ENCODE measurements around the gene GAL3ST1. TPM values are rescaled to one million over a fixed set of nuclear protein-coding genes. Genes with fewer than 3 reads are reported as not detected.

GAL3ST1 gene
- total RNA-seq, 5 donors from 2014 or later (not counting 1 experiment from before 2014, with no cell fraction given): 1.1 to 1.5 (median 1.5) TPM; not detected in 2

DNA sequence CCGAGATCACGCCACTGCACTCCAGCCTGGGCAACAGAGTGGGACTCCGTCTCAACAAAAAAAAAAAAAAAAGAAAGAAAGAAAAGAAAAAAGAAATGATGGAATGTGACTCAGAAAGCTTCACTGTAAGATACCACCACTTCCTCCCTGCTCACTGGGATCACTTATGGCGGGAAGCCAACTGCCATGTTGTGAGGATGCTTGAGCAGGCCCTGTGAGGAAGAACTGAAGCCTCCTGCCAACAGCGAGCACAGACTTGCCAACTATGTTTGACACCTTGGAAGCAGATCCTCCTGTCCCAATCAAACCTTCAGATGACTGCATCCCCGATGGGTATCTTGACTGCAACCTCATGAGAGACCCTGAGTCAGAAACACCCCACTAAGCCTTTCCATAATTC, 36.2 kb downstream of the GAL3ST1 start:
- DNase-seq: no peak
- no peak overlapping the region for H3K27ac Mint-ChIP-seq
- Histone ChIP-seq H3K4me3 (ENCODE audit: control insufficient read depth in 1 of 2, extremely low read depth in 1 of 2, low read length in 1 of 2) (no peak overlapping the region), H3K9me3 (no peaks in the 10 kb centered on the region), H3K4me1 (ENCODE audit: control insufficient read depth in 1 of 2, extremely low read depth in 1 of 2, insufficient read depth in 2 of 2, low read length in 2 of 2) (peaks cover 0 to 6% of the 10 kb centered on the region in 2 experiments), H3K27ac (ENCODE audit: low read length) (no peak overlapping the region), H3K36me3 (ENCODE audit: control insufficient read depth in 2 of 2, extremely low read depth in 1 of 2, insufficient read depth in 1 of 2, low read length in 1 of 2) (no peaks in the 10 kb centered on the region), H3K27me3 (replicated peaks in 1 of 2; ENCODE audit: control insufficient read depth in 2 of 2, extremely low read depth in 1 of 2, insufficient read depth in 2 of 2, low read length in 1 of 2) (peaks cover 8 to 40% of the 10 kb centered on the region in 2 experiments)
- ChIA-PET POLR2A (no interaction called here), CTCF (interaction anchor here in 1 of 2 donors (0.6 kb wide), 1 partner anchor 569 kb away, joined by 3 read pairs; no protein-coding TSS in a partner anchor)
- 81% methylated on average over 2 of the region's 6 CpGs for WGBS (ENCODE audit: insufficient coverage)
- H3K4me1 Mint-ChIP-seq: peaks cover 0 to 7% (median 6%) of the 10 kb centered on the region in 3 donors
- H3K4me3 Mint-ChIP-seq: no peak overlapping the region
- no peak for ATAC-seq (replicated peaks in 1 of 4)
- H3K36me3 Mint-ChIP-seq: no peaks in the 10 kb centered on the region
- no peaks in the 10 kb centered on the region for H3K9me3 Mint-ChIP-seq
- peaks cover 17 to 28% of the 10 kb centered on the region in 2 donors for H3K27me3 Mint-ChIP-seq

- H3K36me3 Mint-ChIP-seq: no peaks in the 10 kb centered on the region
- H3K9me3 ChIP-seq: no peaks in the 10 kb centered on the region
- WGBS (ENCODE audit: insufficient coverage): 84% methylated on average over 5 of the region's 9 CpGs
- H3K4me1 ChIP-seq (ENCODE audit: control insufficient read depth in 1 of 2, extremely low read depth in 1 of 2, insufficient read depth in 2 of 2, low read length in 2 of 2): peaks cover 0 to 5% of the 10 kb centered on the region in 2 experiments
- H3K4me3 Mint-ChIP-seq: no peak overlapping the region
- POLR2A ChIA-PET: no interaction called here
- no peak overlapping the region for H3K27ac ChIP-seq (ENCODE audit: low read length)
- H3K27ac Mint-ChIP-seq: no peak overlapping the region
- no peak overlapping the region for H3K4me3 ChIP-seq (ENCODE audit: control insufficient read depth in 1 of 2, extremely low read depth in 1 of 2, low read length in 1 of 2)
- H3K4me1 Mint-ChIP-seq: peaks cover 0 to 3% (median 1%) of the 10 kb centered on the region in 3 donors
- ATAC-seq (replicated peaks in 1 of 4): no peak
- H3K36me3 ChIP-seq (ENCODE audit: control insufficient read depth in 2 of 2, extremely low read depth in 1 of 2, insufficient read depth in 1 of 2, low read length in 1 of 2): no peaks in the 10 kb centered on the region
- DNase-seq: no peak
- H3K27me3 Mint-ChIP-seq: peaks cover 9 to 22% of the 10 kb centered on the region in 2 donors
- no peaks in the 10 kb centered on the region for H3K9me3 Mint-ChIP-seq
- peaks cover 5 to 36% of the 10 kb centered on the region in 2 experiments for H3K27me3 ChIP-seq (replicated peaks in 1 of 2; ENCODE audit: control insufficient read depth in 2 of 2, extremely low read depth in 1 of 2, insufficient read depth in 2 of 2, low read length in 1 of 2)
- CTCF ChIA-PET: no interaction called here
Observed at GRCh38 chr22:30537083-30537731, 37.3 kb downstream of the GAL3ST1 start.

- Histone ChIP-seq H3K4me1 (ENCODE audit: control insufficient read depth in 1 of 2, extremely low read depth in 1 of 2, insufficient read depth in 2 of 2, low read length in 2 of 2) (no peaks in the 10 kb centered on the region), H3K9me3 (no peaks in the 10 kb centered on the region), H3K36me3 (ENCODE audit: control insufficient read depth in 2 of 2, extremely low read depth in 1 of 2, insufficient read depth in 1 of 2, low read length in 1 of 2) (no peaks in the 10 kb centered on the region), H3K27ac (ENCODE audit: low read length) (no peak overlapping the region), H3K4me3 (ENCODE audit: control insufficient read depth in 1 of 2, extremely low read depth in 1 of 2, low read length in 1 of 2) (no peak overlapping the region), H3K27me3 (replicated peaks in 1 of 2; ENCODE audit: control insufficient read depth in 2 of 2, extremely low read depth in 1 of 2, insufficient read depth in 2 of 2, low read length in 1 of 2) (peaks cover 2 to 24% of the 10 kb centered on the region in 2 experiments)
- ATAC-seq (replicated peaks in 1 of 4) (no peak), DNase-seq (no peak)
- no peaks in the 10 kb centered on the region for H3K36me3 Mint-ChIP-seq
- no peaks in the 10 kb centered on the region for H3K9me3 Mint-ChIP-seq
- no peak overlapping the region for H3K4me3 Mint-ChIP-seq
- H3K27ac Mint-ChIP-seq: no peak overlapping the region
- ChIA-PET POLR2A (no interaction called here), CTCF (no interaction called here)
- peaks cover 0 to 2% (median 0%) of the 10 kb centered on the region in 3 donors for H3K4me1 Mint-ChIP-seq
- WGBS (ENCODE audit: insufficient coverage): 90% methylated on average over 4 of the region's 4 CpGs
- peaks cover 9 to 12% of the 10 kb centered on the region in 2 donors for H3K27me3 Mint-ChIP-seq
Observed at GRCh38 chr22:30535182-30535581, 39.3 kb downstream of the GAL3ST1 start.

DNA sequence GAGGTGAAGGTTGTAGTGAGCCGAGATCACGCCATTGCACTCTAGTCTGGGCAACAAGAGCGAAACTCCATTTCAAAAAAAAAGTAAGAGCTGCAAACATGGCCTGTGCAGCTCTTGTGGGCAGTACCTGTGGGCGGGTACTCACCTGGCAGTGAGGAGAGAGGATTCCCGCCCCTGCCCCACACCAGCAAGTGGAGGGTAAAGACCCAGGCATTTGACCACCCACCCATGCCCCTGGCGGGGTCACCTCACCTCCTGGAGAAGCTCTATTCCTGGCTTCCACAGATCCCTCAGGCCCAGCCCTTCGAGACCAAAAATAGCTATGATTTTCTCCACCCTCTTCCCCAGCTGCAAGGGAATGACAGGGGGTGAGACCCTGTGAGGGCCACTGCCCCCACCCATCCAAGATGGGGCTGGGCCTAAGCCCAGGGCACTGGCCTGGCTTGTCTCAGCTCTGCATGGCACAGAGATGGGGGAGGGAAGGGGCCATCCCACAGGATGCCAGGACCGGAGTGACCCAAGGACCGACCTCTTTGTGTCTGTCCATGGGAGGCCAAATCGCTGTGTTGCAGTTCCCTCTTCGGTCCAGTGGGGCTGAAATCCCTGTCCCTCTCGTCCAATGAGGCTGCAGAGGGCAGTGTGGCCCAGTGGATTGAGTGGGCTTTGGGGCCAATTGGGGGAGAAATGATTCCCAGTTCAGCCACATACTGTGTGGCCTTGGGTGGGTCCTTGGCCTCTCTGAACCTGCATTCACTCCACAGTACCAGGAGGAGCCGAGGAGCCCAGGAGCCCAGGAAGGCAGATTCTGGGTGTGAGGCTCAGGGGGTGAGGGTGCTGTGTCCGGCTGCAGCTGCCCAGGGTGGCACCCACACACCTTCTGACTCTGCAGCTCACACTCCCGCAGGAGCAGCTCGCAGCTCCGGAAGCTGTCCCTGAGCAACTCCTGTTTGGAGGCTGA, 42.5 kb downstream of the GAL3ST1 start:
- CTCF ChIA-PET: no interaction called here
- no peak for DNase-seq
- Mint-ChIP-seq H3K4me3 (no peak overlapping the region), H3K27ac (no peak overlapping the region), H3K36me3 (no peaks in the 10 kb centered on the region), H3K9me3 (no peaks in the 10 kb centered on the region), H3K4me1 (peaks cover 0 to 2% (median 0%) of the 10 kb centered on the region in 3 donors), H3K27me3 (peaks cover 4 to 7% of the 10 kb centered on the region in 2 donors)
- Histone ChIP-seq H3K36me3 (ENCODE audit: control insufficient read depth in 2 of 2, extremely low read depth in 1 of 2, insufficient read depth in 1 of 2, low read length in 1 of 2) (no peaks in the 10 kb centered on the region), H3K4me1 (ENCODE audit: control insufficient read depth in 1 of 2, extremely low read depth in 1 of 2, insufficient read depth in 2 of 2, low read length in 2 of 2) (no peaks in the 10 kb centered on the region), H3K4me3 (ENCODE audit: control insufficient read depth in 1 of 2, extremely low read depth in 1 of 2, low read length in 1 of 2) (no peak overlapping the region), H3K9me3 (no peaks in the 10 kb centered on the region), H3K27ac (ENCODE audit: low read length) (no peak overlapping the region), H3K27me3 (replicated peaks in 1 of 2; ENCODE audit: control insufficient read depth in 2 of 2, extremely low read depth in 1 of 2, insufficient read depth in 2 of 2, low read length in 1 of 2) (peaks cover 0 to 20% of the 10 kb centered on the region in 2 experiments)
- no peak for ATAC-seq (replicated peaks in 1 of 4)
- 87% methylated on average over 9 of the region's 17 CpGs for WGBS (ENCODE audit: insufficient coverage)
- POLR2A ChIA-PET: interaction anchor here in 1 of 2 donors (0.5 kb wide), 1 partner anchor 206 kb away, joined by 6 read pairs; no protein-coding TSS in a partner anchor

GRCh38 chr22:30526656-30527055, 47.8 kb downstream of the GAL3ST1 start:
- Histone ChIP-seq H3K36me3 (ENCODE audit: control insufficient read depth in 2 of 2, extremely low read depth in 1 of 2, insufficient read depth in 1 of 2, low read length in 1 of 2) (no peaks in the 10 kb centered on the region), H3K9me3 (no peaks in the 10 kb centered on the region), H3K27me3 (replicated peaks in 1 of 2; ENCODE audit: control insufficient read depth in 2 of 2, extremely low read depth in 1 of 2, insufficient read depth in 2 of 2, low read length in 1 of 2) (peaks cover 0 to 38% of the 10 kb centered on the region in 2 experiments), H3K4me1 (ENCODE audit: control insufficient read depth in 1 of 2, extremely low read depth in 1 of 2, insufficient read depth in 2 of 2, low read length in 2 of 2) (no peaks in the 10 kb centered on the region), H3K27ac (ENCODE audit: low read length) (no peak overlapping the region), H3K4me3 (ENCODE audit: control insufficient read depth in 1 of 2, extremely low read depth in 1 of 2, low read length in 1 of 2) (no peak overlapping the region)
- H3K27ac Mint-ChIP-seq: no peak overlapping the region
- no peak for ATAC-seq (replicated peaks in 1 of 4)
- no CpG with 5 or more reads among the region's 4 CpGs for WGBS (ENCODE audit: insufficient coverage)
- ChIA-PET CTCF (no interaction called here), POLR2A (no interaction called here)
- no peaks in the 10 kb centered on the region for H3K9me3 Mint-ChIP-seq
- H3K4me3 Mint-ChIP-seq: no peak overlapping the region
- H3K36me3 Mint-ChIP-seq: no peaks in the 10 kb centered on the region
- peaks cover 9 to 12% of the 10 kb centered on the region in 2 donors for H3K27me3 Mint-ChIP-seq
- DNase-seq: no peak
- H3K4me1 Mint-ChIP-seq: no peaks in the 10 kb centered on the region

- H3K27me3 Mint-ChIP-seq: peaks cover 9% of the 10 kb centered on the region in 2 donors
- H3K36me3 ChIP-seq (ENCODE audit: control insufficient read depth in 2 of 2, extremely low read depth in 1 of 2, insufficient read depth in 1 of 2, low read length in 1 of 2): no peaks in the 10 kb centered on the region
- H3K27me3 ChIP-seq (replicated peaks in 1 of 2; ENCODE audit: control insufficient read depth in 2 of 2, extremely low read depth in 1 of 2, insufficient read depth in 2 of 2, low read length in 1 of 2): peaks cover 0 to 40% of the 10 kb centered on the region in 2 experiments
- H3K9me3 Mint-ChIP-seq: no peaks in the 10 kb centered on the region
- no peaks in the 10 kb centered on the region for H3K4me1 Mint-ChIP-seq
- H3K4me1 ChIP-seq (ENCODE audit: control insufficient read depth in 1 of 2, extremely low read depth in 1 of 2, insufficient read depth in 2 of 2, low read length in 2 of 2): no peaks in the 10 kb centered on the region
- ATAC-seq (replicated peaks in 1 of 4) (no peak), DNase-seq (no peak)
- H3K27ac Mint-ChIP-seq: no peak overlapping the region
- no peak overlapping the region for H3K4me3 ChIP-seq (ENCODE audit: control insufficient read depth in 1 of 2, extremely low read depth in 1 of 2, low read length in 1 of 2)
- WGBS (ENCODE audit: insufficient coverage): 84% methylated on average over 3 of the region's 8 CpGs
- H3K4me3 Mint-ChIP-seq: no peak overlapping the region
- H3K9me3 ChIP-seq: no peaks in the 10 kb centered on the region
- ChIA-PET CTCF (no interaction called here), POLR2A (no interaction called here)
- H3K36me3 Mint-ChIP-seq: no peaks in the 10 kb centered on the region
- H3K27ac ChIP-seq (ENCODE audit: low read length): no peak overlapping the region
Observed at GRCh38 chr22:30523646-30524489, 50.6 kb downstream of the GAL3ST1 start.

Data from T-cell (primary cell).